GM21786 (cell line): ENCODE data around the gene CCDC116.
"Not testable (repeated sequence)": the region's sequence is repeated elsewhere in the genome, so short reads cannot be mapped to it uniquely, and the experiment has no call there.

Source experiments
- ATAC-seq: cut with Tn5 transposase; IDR thresholded peaks from one replicate; pipeline ENCODE4 v1.9.1; 2021; ENCODE audit not compliant: unreplicated experiment

The CCDC116 gene

GRCh38 chr22:21678842-21679241, 46.3 kb downstream of the CCDC116 start:
- not testable (repeated sequence) for ATAC-seq

DNA sequence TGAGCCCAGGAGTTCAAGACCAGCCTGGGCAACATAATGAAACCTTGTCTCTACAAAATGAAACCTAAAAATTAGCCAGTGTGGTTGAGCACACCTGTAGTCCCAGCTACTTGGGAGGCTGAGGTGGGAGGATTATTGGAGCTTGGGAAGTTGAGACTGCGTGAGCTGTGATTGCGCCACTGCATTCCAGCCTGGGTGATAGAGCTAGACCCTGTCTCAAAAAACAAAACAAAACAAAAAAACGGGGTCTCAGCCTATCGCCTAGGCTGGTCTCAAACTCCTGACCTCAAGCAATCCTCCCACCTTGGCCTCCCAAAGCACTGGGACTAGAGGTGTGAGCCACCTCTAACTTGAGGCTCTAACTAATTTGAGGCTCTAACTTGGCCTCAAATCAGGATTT, 46.8 kb downstream of the CCDC116 start:
- ATAC-seq = no peak

- no peak for ATAC-seq
These were observed 48.4 kb downstream of the CCDC116 start for GRCh38 chr22:21680830-21681565.

DNA sequence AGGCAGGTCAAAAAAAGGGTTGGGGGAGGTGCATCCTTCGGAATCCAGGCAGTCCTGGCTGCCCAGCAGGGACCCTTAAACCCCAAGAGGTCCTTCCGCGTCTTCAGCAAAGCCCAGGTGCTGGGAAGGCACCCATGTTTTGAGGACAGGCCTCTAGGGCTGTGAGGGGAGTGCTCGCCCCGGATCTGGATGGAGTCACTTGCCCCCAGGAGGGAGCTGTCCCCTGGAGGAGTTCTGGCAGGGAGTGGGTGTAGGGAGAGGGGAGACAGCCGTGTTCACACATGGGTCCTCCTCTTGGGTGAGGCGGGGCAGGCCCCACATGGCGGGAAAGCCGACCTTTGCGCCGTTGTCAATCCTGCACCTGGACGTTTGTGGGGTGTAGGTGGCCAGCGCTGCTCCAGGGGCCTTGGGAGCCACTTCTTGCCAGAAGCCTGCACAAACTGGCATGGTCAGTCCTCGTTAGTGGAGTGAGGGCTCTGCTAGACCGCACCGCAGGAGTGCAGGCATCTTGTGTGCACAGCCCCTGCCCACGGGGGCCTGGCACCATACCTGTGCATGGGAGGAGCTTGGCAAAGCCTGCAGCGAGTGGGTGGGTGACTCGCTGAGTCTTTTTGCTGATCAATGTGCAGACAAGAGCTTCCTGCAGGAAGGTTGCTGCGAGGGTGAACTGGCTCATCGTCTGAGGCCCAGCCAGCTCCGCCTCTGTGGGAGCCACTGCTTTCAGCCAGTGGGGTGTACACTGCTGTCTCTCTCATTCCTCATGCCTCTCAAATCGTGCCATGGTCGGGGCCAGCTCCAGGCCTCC, 49.2 kb downstream of the CCDC116 start:
- ATAC-seq = no peak

GRCh38 chr22:21682385-21683175, 50.0 kb downstream of the CCDC116 start:
- ATAC-seq = no peak

GRCh38 chr22:21683401-21683811, 50.8 kb downstream of the CCDC116 start:
- no peak for ATAC-seq

- ATAC-seq = no peak
These were observed 52.1 kb downstream of the CCDC116 start for GRCh38 chr22:21684492-21685163.

- no peak for ATAC-seq
These were observed 52.6 kb downstream of the CCDC116 start for GRCh38 chr22:21685164-21685513.

- no peak for ATAC-seq
These were observed 53.6 kb downstream of the CCDC116 start for GRCh38 chr22:21686193-21686608.
